K562 (cell line): ENCODE results near the gene SRPRA. TPM values are rescaled to one million over a fixed set of nuclear protein-coding genes. Genes with fewer than 3 reads are reported as not detected.

Experiments used
- ATAC-seq: fragments of 200-7000 bp; cut with Tn5 transposase; 3 replicates; pipeline ENCODE4 v1.9.1; 2020; ENCODE audit warnings: moderate library complexity
- BruUV-seq: library from RNA; stranded (reverse); fragments of 400-500 nt; replicated peaks from 2 replicates; lab custom pipeline; 2021; lab: Mats Ljungman, UMichigan
- CTCF ChIA-PET: fragments of 300-600 bp; formaldehyde crosslinking; extraction: SDS; loops from one replicate; lab custom pipeline; 2021; ENCODE audit warnings: low intra/inter-chr PET ratio; lab: Yijun Ruan, JAX
- POLR2A ChIA-PET: fragments of 300-600, 350-650 bp; sonication (Branson Sonifier 250); formaldehyde crosslinking; extraction: SDS; loops from one replicate; lab custom pipeline; 2021; ENCODE audit warnings: antibody characterized with exemption, inconsistent platforms; lab: Yijun Ruan, JAX
- DNase-seq, 4 experiments: peaks; one replicate each; pipeline versions ENCODE4 v3.0.0 to v3.0.0-alpha.2; 2011 to 2018; ENCODE audit warnings: low spot score in 3 of 4, mixed read lengths in 3 of 4; ENCODE audit errors: extremely low read depth in 1 of 4
- FAIRE-seq: peaks from 2 replicates; lab custom pipeline; 2011; peaks lifted over from hg19 to GRCh38; lab: Jason Lieb, UNC
- H2AFZ ChIP-seq: 2 replicates; pipeline ENCODE4 v1.6.0; 2011; ENCODE audit warnings: low read depth, low read length, control low read depth, inconsistent platforms
- H3K27ac ChIP-seq: fragments of 200-600 bp; 3 replicates; pipeline ENCODE4 v1.8.0; 2011; ENCODE audit warnings: low read depth, mild to moderate bottlenecking, control low read depth, inconsistent platforms, low read length, moderate library complexity, mixed read lengths; ENCODE audit errors: extremely low read depth
- H3K27me3 ChIP-seq, 2 experiments: fragments of 300-600 bp in 1 of 2; 2 replicates in 1 of 2; 3 replicates in 1 of 2; pipeline versions ENCODE4 v1.6.0 to v1.8.0; 2011; ENCODE audit warnings: inconsistent platforms in 2 of 2, low read length in 2 of 2, mild to moderate bottlenecking in 1 of 2, mixed read lengths in 1 of 2, moderate library complexity in 1 of 2; ENCODE audit not compliant: control insufficient read depth in 2 of 2, insufficient read depth in 2 of 2
- H3K36me3 ChIP-seq: fragments of 300-600 bp; 3 replicates; pipeline ENCODE4 v1.8.0; 2011; ENCODE audit warnings: mild to moderate bottlenecking, low read length, inconsistent platforms; ENCODE audit not compliant: control insufficient read depth, insufficient read depth
- H3K4me1 ChIP-seq, 2 experiments: fragments of 200-600 bp in 1 of 2; replicated peaks in 1 of 2; 2 replicates in 1 of 2; 3 replicates in 1 of 2; pipeline versions ENCODE4 v1.5.1 to v1.8.0; 2011; ENCODE audit warnings: inconsistent platforms in 2 of 2, low read length in 2 of 2, mild to moderate bottlenecking in 1 of 2, mixed read lengths in 1 of 2, moderate library complexity in 1 of 2; ENCODE audit not compliant: control insufficient read depth in 2 of 2, insufficient read depth in 2 of 2
- H3K4me2 ChIP-seq: 2 replicates; pipeline ENCODE4 v1.6.1; 2011; ENCODE audit warnings: low read length, control low read depth, inconsistent platforms, mixed read lengths; ENCODE audit not compliant: insufficient read depth
- H3K4me3 ChIP-seq: fragments of 200-600 bp; sonication (generic), shearing (Covaris generic); 2 replicates; pipeline ENCODE4 v1.5.1; 2016; ENCODE audit warnings: control low read depth, inconsistent platforms
- H3K79me2 ChIP-seq: fragments of 200-600 bp; 3 replicates; pipeline ENCODE4 v1.8.0; 2011; ENCODE audit warnings: low read length, inconsistent platforms; ENCODE audit not compliant: control insufficient read depth, insufficient read depth
- H3K9ac ChIP-seq, 2 experiments: 2 replicates each; pipeline versions ENCODE4 v1.6.0 to v1.6.1; 2011; ENCODE audit warnings: low read depth in 2 of 2, low read length in 2 of 2, control low read depth in 1 of 2, inconsistent platforms in 1 of 2, mild to moderate bottlenecking in 1 of 2, mixed read lengths in 1 of 2; ENCODE audit not compliant: insufficient read depth in 1 of 2
- H3K9me1 ChIP-seq: one replicate; pipeline ENCODE4 v1.6.0; 2011; ENCODE audit warnings: inconsistent platforms, mild to moderate bottlenecking, low read length, moderate library complexity; ENCODE audit not compliant: control insufficient read depth, insufficient read depth
- H3K9me3 ChIP-seq: replicated peaks from 2 replicates; pipeline ENCODE4 v1.5.1; 2011; ENCODE audit warnings: low read depth, low read length, inconsistent platforms; ENCODE audit not compliant: control insufficient read depth, insufficient read depth
- H4K20me1 ChIP-seq: replicated peaks from 2 replicates; pipeline ENCODE4 v1.6.1; 2011; ENCODE audit warnings: low read length, inconsistent platforms, mixed read lengths; ENCODE audit not compliant: control insufficient read depth, insufficient read depth
- NR3C1 ChIP-seq: sonication (generic); formaldehyde crosslinking; IDR thresholded peaks from 2 replicates; pipeline ENCODE4 v1.8.1; 2022; ENCODE audit warnings: missing genetic modification reagents
- RBM14 ChIP-seq: fragments of 200-400 bp; formaldehyde crosslinking; IDR thresholded peaks from 2 replicates; pipeline ENCODE4 v1.6.1; 2018; ENCODE audit warnings: low read depth, mild to moderate bottlenecking, low read length, moderate library complexity, borderline replicate concordance; ENCODE audit not compliant: insufficient read depth
- RFX5 ChIP-seq: IDR thresholded peaks from 2 replicates; pipeline ENCODE4 v1.6.1; 2011; ENCODE audit warnings: low read depth, mild to moderate bottlenecking, improper control_type of control experiment, low read length
- SP1 ChIP-seq: sonication (generic); formaldehyde crosslinking; IDR thresholded peaks from 2 replicates; pipeline ENCODE4 v1.8.1; 2022; ENCODE audit warnings: mild to moderate bottlenecking, missing genetic modification reagents
- SRSF3 ChIP-seq: fragments of 200-400 bp; formaldehyde crosslinking; IDR thresholded peaks from 2 replicates; pipeline ENCODE4 v1.6.1; 2016; ENCODE audit warnings: mild to moderate bottlenecking, low read length, moderate library complexity; ENCODE audit not compliant: insufficient read depth
- XRCC5 ChIP-seq: fragments of 200-400 bp; formaldehyde crosslinking; IDR thresholded peaks from 2 replicates; pipeline ENCODE4 v1.6.1; 2017; ENCODE audit warnings: low read depth, mild to moderate bottlenecking, low read length
- ZNF324 ChIP-seq: fragments of 250-450 bp; sonication (Bioruptor Pico); IDR thresholded peaks from 2 replicates; pipeline ENCODE4 v1.4.0; 2020; ENCODE audit warnings: mild to moderate bottlenecking
- WGBS: fragments of 100-300 bp; shearing (Covaris generic); methylation state at CpG from one replicate; pipeline ENCODE4 v1.1.6; 2016; ENCODE audit warnings: low coverage, mixed read lengths; ENCODE audit not compliant: insufficient coverage; ENCODE audit errors: missing lambda C conversion rate; 5-methylcytosine and 5-hydroxymethylcytosine counted together
- in situ Hi-C: fragments of 300-500 bp; cut with MboI; formaldehyde crosslinking; loops from 4 replicates; pipeline ENCODE4 v1.15.0; 2018; ENCODE audit warnings: inconsistent platforms, mixed read lengths
- intact Hi-C: fragments of 100-400 bp; cut with micrococcal nuclease; formaldehyde crosslinking; loops from 2 replicates; pipeline ENCODE4 v1.14.2; 2022
- polyA plus RNA-seq, 8 experiments: library from polyadenylated mRNA; depleted of rRNA in 4 of 8; stranded (reverse) in 5 of 8; unstranded in 3 of 8; fragments of >200 nt; fragmentation: Nextera tagmentation in 2 of 8; fragmentation: Illumina TruSeq in 1 of 8; extraction: Ambion mirVana in 2 of 8; extraction: Trizol in 1 of 8; gene quantifications; 2 replicates each; pipeline versions ENCODE4 v1.2.1 to v1.2.3, GENCODE V29; 2011 to 2014; ENCODE audit warnings: inconsistent platforms in 1 of 8, missing spikeins in 1 of 8
- total RNA-seq, 7 experiments: library from RNA; depleted of rRNA in 6 of 7; stranded (reverse); fragments of >200 nt in 6 of 7; fragmentation: Illumina TruSeq in 2 of 7; extraction: Trizol in 2 of 7; gene quantifications; 2 replicates each; pipeline versions ENCODE4 v1.2.1 to v1.2.3, GENCODE V29; 2011 to 2021; ENCODE audit warnings: low replicate concordance in 1 of 7

The SRPRA gene
- total and polyA plus RNA-seq, 9 of the 15 experiments (the other 6 are each of a cell fraction or from before 2014, with no cell fraction given): 33.5 to 124 (median 80.0) TPM

GRCh38 chr11:126219547-126219946 lies 49.1 kb downstream of the SRPRA start:
- FAIRE-seq (no peak), ATAC-seq (peak; percentile 51; the same call in 2 of the 3 replicates), DNase-seq (peak in 1 of 4 experiments; percentile 9)
- Histone ChIP-seq H4K20me1 (peaks cover 3% of the 10 kb centered on the region; the same call in 1 of the 2 replicates), H3K4me1 (peaks cover 0 to 3% of the 10 kb centered on the region in 2 experiments; a peak in 2 of 5 replicates), H3K4me3 (no peak overlapping the region), H3K79me2 (peaks cover 66% of the 10 kb centered on the region), H3K4me2 (no peak overlapping the region), H3K9me3 (no peaks in the 10 kb centered on the region), H3K9ac (peak overlapping the region in 1 of 2 experiments; percentile 37; a peak in 1 of 4 replicates)
- in situ Hi-C loops: no loop called here
- no TSS peak for BruUV-seq
- CTCF ChIA-PET: no interaction called here
- no peak for TF ChIP-seq ZNF324 (CRISPR knock-in tag)
- no peak for TF ChIP-seq NR3C1
- TF ChIP-seq SP1: no peak
- no peak for TF ChIP-seq XRCC5
- TF ChIP-seq RFX5: no peak
- no peak for TF ChIP-seq SRSF3
- TF ChIP-seq RBM14: no peak
- TF ChIP-seq, all 486 proteins: peak for 0
- POLR2A ChIA-PET: interaction anchor here (0.7 kb wide), 1 partner anchor 12 kb away, joined by 4 read pairs; no protein-coding TSS in a partner anchor
- H3K36me3 ChIP-seq: no peaks in the 10 kb centered on the region
- 56% methylated on average over 4 of the region's 4 CpGs for WGBS
- intact Hi-C loops: no loop called here
- H3K27me3 ChIP-seq: no peaks in the 10 kb centered on the region
- no peak overlapping the region for H2AFZ ChIP-seq
- H3K27ac ChIP-seq: no peak overlapping the region
- no peaks in the 10 kb centered on the region for H3K9me1 ChIP-seq
